ENCODE results near the gene NOTUM.

DNA sequence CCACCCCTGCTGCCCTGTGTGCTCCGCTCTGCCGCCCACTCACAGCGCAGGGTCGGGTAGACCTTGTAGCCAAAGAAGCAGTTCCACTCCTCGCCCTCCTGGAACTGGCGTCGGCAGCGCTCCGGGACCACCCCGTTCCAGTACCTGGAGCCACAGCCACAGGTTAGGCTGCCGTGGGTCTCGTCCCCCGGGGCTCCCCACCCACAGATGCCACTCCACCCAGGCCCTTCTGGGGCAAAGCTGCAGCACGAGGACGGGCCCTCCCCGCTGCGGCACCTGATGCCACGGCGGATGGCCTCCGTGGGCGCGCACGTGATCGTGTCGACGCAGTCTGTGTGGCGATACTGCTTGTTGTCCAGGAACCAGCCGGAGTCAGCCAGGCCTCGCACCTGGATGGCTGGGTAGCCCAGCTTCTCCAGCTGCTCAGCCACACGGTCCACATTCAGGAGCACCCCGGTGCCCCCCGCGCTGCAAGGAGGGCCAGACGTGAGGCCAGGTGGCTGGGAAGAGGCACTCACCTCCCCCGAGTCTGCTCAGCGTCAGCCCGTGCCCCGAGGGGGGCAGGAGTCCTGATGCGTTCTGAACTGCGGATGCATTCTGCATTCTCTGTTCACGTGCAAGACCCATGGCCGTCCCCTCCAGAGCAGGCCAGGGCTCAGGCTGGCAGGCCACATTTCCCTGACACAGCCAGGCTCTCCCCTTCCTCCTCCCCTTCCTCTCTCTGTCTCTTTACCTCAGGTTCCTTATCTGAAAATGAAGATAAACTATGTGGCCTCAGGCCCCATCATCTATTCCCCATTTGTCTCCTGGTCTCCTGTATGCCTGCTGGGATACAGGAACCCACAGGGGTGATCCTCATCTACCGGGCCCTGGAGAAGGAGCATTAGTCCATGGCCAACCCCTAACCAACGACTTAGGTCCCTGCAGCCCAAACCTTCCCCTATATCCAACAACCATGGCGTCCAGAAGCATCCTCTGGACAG is 4.1 kb downstream of the NOTUM start:
- TF ChIP-seq, protein P1, sequence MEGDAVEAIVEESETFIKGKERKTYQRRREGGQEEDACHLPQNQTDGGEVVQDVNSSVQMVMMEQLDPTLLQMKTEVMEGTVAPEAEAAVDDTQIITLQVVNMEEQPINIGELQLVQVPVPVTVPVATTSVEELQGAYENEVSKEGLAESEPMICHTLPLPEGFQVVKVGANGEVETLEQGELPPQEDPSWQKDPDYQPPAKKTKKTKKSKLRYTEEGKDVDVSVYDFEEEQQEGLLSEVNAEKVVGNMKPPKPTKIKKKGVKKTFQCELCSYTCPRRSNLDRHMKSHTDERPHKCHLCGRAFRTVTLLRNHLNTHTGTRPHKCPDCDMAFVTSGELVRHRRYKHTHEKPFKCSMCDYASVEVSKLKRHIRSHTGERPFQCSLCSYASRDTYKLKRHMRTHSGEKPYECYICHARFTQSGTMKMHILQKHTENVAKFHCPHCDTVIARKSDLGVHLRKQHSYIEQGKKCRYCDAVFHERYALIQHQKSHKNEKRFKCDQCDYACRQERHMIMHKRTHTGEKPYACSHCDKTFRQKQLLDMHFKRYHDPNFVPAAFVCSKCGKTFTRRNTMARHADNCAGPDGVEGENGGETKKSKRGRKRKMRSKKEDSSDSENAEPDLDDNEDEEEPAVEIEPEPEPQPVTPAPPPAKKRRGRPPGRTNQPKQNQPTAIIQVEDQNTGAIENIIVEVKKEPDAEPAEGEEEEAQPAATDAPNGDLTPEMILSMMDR (conservative IDR thresholded peaks at IDR 0.05 in 1 of 2, IDR thresholded peaks at IDR 0.05 in 1 of 2; ENCODE audit: extremely low read depth in 1 of 2, insufficient read depth in 1 of 2, low read depth in 1 of 2, low read length in 2 of 2): no peak
- TF ChIP-seq EZH2 (IDR thresholded peaks at IDR 0.05; ENCODE audit: borderline replicate concordance, low read length): no peak

All from mammary epithelial cell (primary cell).